Measurements from ENCODE around the gene CIITA. TPM values are rescaled to one million over a fixed set of nuclear protein-coding genes. Genes with fewer than 3 reads are reported as not detected.

CIITA gene
- total RNA-seq, 1 experiment from 2014 or later, result not detected

DNA sequence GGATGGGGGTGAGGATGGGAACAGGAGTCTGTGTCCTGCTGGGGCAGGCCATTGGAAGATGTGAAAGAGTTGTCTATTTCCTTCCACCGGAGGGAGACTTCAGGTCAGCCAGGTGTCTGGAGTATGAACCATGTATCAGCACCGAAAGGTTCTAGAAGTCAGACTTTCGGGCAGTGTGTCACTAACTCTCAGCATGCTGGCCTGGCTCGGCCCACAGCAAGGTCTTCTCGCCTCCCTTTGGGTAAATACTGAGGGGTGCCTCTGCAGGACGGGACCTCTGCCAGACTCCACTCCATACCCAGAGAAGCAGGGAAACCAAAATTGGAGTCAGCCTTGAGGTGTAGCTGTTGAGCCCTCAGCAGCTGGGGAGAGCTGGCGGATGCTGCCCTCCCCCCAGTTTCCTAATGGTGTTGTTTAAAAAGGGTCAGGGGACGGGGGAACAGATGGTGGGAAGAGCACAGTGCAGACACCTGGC is 507 bp downstream of the CIITA start:
- H3K9ac ChIP-seq (ENCODE audit: extremely low read depth, insufficient read length, low read length), result no peak overlapping the region
- WGBS (ENCODE audit: extremely low coverage, insufficient read length, low lambda C conversion rate), result no CpG with 5 or more reads among the region's 8 CpGs

More for the DNA sequence above, 507 bp downstream of the CIITA start:
- H4K5ac ChIP-seq (ENCODE audit: insufficient read length, low read depth, low read length), result no peak overlapping the region
- H4K8ac ChIP-seq (replicated peaks; ENCODE audit: insufficient read length, low read depth, low read length), result no peak overlapping the region
- Mint-ChIP-seq H3K27ac (no peak overlapping the region), H3K4me1 (peaks cover 12 to 27% of the 10 kb centered on the region in 2 experiments), H3K4me3 (no peak overlapping the region), H3K36me3 (ENCODE audit: insufficient read depth in 1 of 3, low read depth in 3 of 3) (no peaks in the 10 kb centered on the region), H3K9me3 (peaks cover 0 to 3% of the 10 kb centered on the region in 2 experiments; a peak in 1 of 5 replicates), H3K27me3 (ENCODE audit: low read depth) (peaks cover 20% of the 10 kb centered on the region)
- H3K4ac ChIP-seq (ENCODE audit: low read depth, low read length), result no peak overlapping the region
- no peak overlapping the region for H3K56ac ChIP-seq (ENCODE audit: insufficient read length, low read depth, low read length)
- no peak overlapping the region for H2BK12ac ChIP-seq (ENCODE audit: insufficient read length, low read depth, low read length)
- no peaks in the 10 kb centered on the region for H3K79me1 ChIP-seq (ENCODE audit: insufficient read depth, low read depth, low read length, poor library complexity, severe bottlenecking)
- H2BK120ac ChIP-seq (ENCODE audit: low read depth, low read length, poor library complexity, severe bottlenecking), result no peak overlapping the region
- H3K4me2 ChIP-seq (ENCODE audit: insufficient read depth, insufficient read length, low read length), result no peak overlapping the region
- H3K18ac ChIP-seq (ENCODE audit: insufficient read length, low read depth, low read length), result no peak overlapping the region
- no peaks in the 10 kb centered on the region for H3K79me2 ChIP-seq (ENCODE audit: insufficient read depth, low read length)
- no peak overlapping the region for H3K14ac ChIP-seq (ENCODE audit: insufficient read depth, low read length)
- H3K27ac ChIP-seq (ENCODE audit: insufficient read length, low read depth, low read length), result no peak overlapping the region
- DNase-seq, result no peak
- TF ChIP-seq, protein P1, sequence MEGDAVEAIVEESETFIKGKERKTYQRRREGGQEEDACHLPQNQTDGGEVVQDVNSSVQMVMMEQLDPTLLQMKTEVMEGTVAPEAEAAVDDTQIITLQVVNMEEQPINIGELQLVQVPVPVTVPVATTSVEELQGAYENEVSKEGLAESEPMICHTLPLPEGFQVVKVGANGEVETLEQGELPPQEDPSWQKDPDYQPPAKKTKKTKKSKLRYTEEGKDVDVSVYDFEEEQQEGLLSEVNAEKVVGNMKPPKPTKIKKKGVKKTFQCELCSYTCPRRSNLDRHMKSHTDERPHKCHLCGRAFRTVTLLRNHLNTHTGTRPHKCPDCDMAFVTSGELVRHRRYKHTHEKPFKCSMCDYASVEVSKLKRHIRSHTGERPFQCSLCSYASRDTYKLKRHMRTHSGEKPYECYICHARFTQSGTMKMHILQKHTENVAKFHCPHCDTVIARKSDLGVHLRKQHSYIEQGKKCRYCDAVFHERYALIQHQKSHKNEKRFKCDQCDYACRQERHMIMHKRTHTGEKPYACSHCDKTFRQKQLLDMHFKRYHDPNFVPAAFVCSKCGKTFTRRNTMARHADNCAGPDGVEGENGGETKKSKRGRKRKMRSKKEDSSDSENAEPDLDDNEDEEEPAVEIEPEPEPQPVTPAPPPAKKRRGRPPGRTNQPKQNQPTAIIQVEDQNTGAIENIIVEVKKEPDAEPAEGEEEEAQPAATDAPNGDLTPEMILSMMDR (conservative IDR thresholded peaks at IDR 0.05), result peak; percentile 48
- no peak overlapping the region for H3T11ph ChIP-seq (ENCODE audit: low read length)
- H4K91ac ChIP-seq (ENCODE audit: insufficient read length, low read depth, low read length), result no peak overlapping the region
- H2AK5ac ChIP-seq (ENCODE audit: insufficient read length, low read length), result no peak overlapping the region
- H2BK20ac ChIP-seq (ENCODE audit: low read depth, low read length, poor library complexity, severe bottlenecking), result no peak overlapping the region
- H3K23me2 ChIP-seq (ENCODE audit: insufficient read length, low read depth, low read length, poor library complexity, severe bottlenecking), result peaks cover 5% of the 10 kb centered on the region
- H2BK5ac ChIP-seq (ENCODE audit: insufficient read length, low read length), result no peak overlapping the region
- H3K9me3 ChIP-seq (ENCODE audit: control insufficient read depth, low read depth, low read length), result no peaks in the 10 kb centered on the region
- no peaks in the 10 kb centered on the region for H4K20me1 ChIP-seq (ENCODE audit: control insufficient read depth, insufficient read depth, insufficient read length)
- peaks cover 4% of the 10 kb centered on the region; the same call in 1 of the 2 replicates for H3K27me3 ChIP-seq (ENCODE audit: insufficient read depth, low read length)
- H3K23ac ChIP-seq (ENCODE audit: insufficient read length, low read depth, low read length), result no peak overlapping the region
- H2AFZ ChIP-seq (ENCODE audit: low read length), result no peak overlapping the region
- no peak overlapping the region for H2BK15ac ChIP-seq (ENCODE audit: low read depth, low read length)
- H3K4me1 ChIP-seq (ENCODE audit: insufficient read depth, low read length), result no peaks in the 10 kb centered on the region; the same call in 1 of the 2 replicates
